DOHH2 (cell line): ENCODE results near the gene FAT2.

ENCODE experiments used
- H3F3A ChIP-seq: fragments of 200-600 bp; sonication (generic), shearing (Covaris generic); 2 replicates; pipeline ENCODE4 v1.6.0; 2016; ENCODE audit warnings: antibody characterized with exemption, mild to moderate bottlenecking; ENCODE audit not compliant: control insufficient read depth, insufficient read depth
- H3K27ac ChIP-seq: fragments of 200-600 bp; sonication (generic); 2 replicates; pipeline ENCODE4 v1.5.1; 2014; ENCODE audit warnings: low read depth, mild to moderate bottlenecking, low read length, moderate library complexity
- H3K27me3 ChIP-seq: fragments of 200-600 bp; sonication (generic); 2 replicates; pipeline ENCODE4 v1.6.1; 2014; ENCODE audit warnings: mild to moderate bottlenecking, low read length, mixed read lengths; ENCODE audit not compliant: control insufficient read depth
- H3K36me3 ChIP-seq: fragments of 200-600 bp; sonication (generic); 2 replicates; pipeline ENCODE4 v1.6.1; 2014; ENCODE audit warnings: mild to moderate bottlenecking, low read length, moderate library complexity, mixed read lengths; ENCODE audit not compliant: control insufficient read depth
- H3K4me1 ChIP-seq: fragments of 200-600 bp; sonication (generic); 2 replicates; pipeline ENCODE4 v1.6.1; 2014; ENCODE audit warnings: mild to moderate bottlenecking, low read length, mixed read lengths; ENCODE audit not compliant: control insufficient read depth
- H3K4me2 ChIP-seq: fragments of 200-600 bp; sonication (generic); 2 replicates; pipeline ENCODE4 v1.6.0; 2014; ENCODE audit warnings: mild to moderate bottlenecking, low read length, moderate library complexity
- H3K4me3 ChIP-seq: fragments of 200-600 bp; sonication (generic); 2 replicates; pipeline ENCODE4 v1.5.1; 2014; ENCODE audit warnings: mild to moderate bottlenecking, low read length, mixed read lengths
- H3K79me2 ChIP-seq: fragments of 200-600 bp; sonication (generic); 2 replicates; pipeline ENCODE4 v1.6.1; 2014; ENCODE audit warnings: mild to moderate bottlenecking, low read length, mixed read lengths; ENCODE audit not compliant: control insufficient read depth
- H3K9me2 ChIP-seq: fragments of 200-600 bp; sonication (generic); replicated peaks from 2 replicates; pipeline ENCODE4 v1.6.1; 2014; ENCODE audit warnings: mild to moderate bottlenecking, low read length, mixed read lengths; ENCODE audit not compliant: control insufficient read depth
- H3K9me3 ChIP-seq: fragments of 200-600 bp; sonication (generic); 2 replicates; pipeline ENCODE4 v1.6.1; 2014; ENCODE audit warnings: antibody characterized with exemption, low read length, mixed read lengths; ENCODE audit not compliant: control insufficient read depth, insufficient read depth
- H4K20me1 ChIP-seq: fragments of 200-600 bp; sonication (generic); 2 replicates; pipeline ENCODE4 v1.6.0; 2014; ENCODE audit warnings: low read depth, mild to moderate bottlenecking, antibody characterized with exemption, low read length, moderate library complexity; ENCODE audit not compliant: control insufficient read depth, insufficient read depth
- CTCF ChIP-seq: fragments of 200-600 bp; sonication (generic); IDR thresholded peaks from one replicate; pipeline ENCODE4 v1.5.1; 2014; ENCODE audit warnings: antibody characterized with exemption, mild to moderate bottlenecking, low read depth, low read length; ENCODE audit not compliant: poor library complexity, severe bottlenecking
- EZH2phosphoT487 ChIP-seq: fragments of 200-600 bp; sonication (generic); IDR thresholded peaks from 2 replicates; pipeline ENCODE4 v1.6.1; 2017; ENCODE audit warnings: borderline replicate concordance, mild to moderate bottlenecking, antibody characterized with exemption, low read length, moderate library complexity, mixed read lengths

The FAT2 gene

GRCh38 chr5:151630088-151630487 lies 39.0 kb upstream of the FAT2 start:
- Histone ChIP-seq H3K4me2 (no peak overlapping the region), H3F3A (no peaks in the 10 kb centered on the region), H4K20me1 (no peaks in the 10 kb centered on the region), H3K9me3 (no peaks in the 10 kb centered on the region), H3K4me3 (no peak overlapping the region), H3K36me3 (no peaks in the 10 kb centered on the region), H3K79me2 (no peaks in the 10 kb centered on the region), H3K27me3 (peaks cover 3% of the 10 kb centered on the region; the same call in 1 of the 2 replicates), H3K9me2 (no peaks in the 10 kb centered on the region), H3K4me1 (no peaks in the 10 kb centered on the region), H3K27ac (no peak overlapping the region)
- TF ChIP-seq EZH2phosphoT487 (no peak), CTCF (no peak)

DNA sequence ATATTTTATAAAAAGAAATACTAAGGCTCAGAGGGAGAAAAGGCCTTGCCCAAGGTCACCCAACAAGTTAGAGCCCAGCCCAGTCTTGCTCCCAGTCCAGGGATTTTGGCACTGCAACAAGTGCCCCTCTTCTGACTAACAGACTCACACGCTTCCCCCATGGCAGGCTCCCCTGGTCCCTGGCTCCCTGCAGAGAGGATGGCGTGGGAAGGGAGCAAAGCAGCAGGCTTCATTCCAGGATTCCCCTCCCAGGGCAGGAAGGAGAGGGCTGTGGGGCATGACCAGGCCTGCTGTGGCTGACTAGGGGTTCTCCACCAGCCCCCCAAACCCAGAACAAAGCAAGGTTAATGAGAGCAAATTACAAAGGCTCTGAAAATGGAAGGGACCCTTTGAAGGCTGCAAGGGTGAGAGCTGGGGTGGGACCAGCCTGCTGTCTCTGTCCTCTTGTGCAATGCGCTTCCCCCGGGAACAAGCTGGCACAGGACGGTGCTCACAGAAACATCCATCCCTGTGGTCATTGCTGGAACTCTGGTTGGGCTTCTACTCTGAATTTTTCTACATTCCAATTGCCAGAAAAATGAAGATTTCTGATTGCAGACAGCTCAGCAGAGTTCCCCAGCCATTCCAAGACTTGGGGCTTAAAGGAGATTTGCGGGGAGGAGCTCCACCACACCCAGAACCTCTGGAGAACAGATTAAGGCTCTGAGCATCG lies 37.1 kb upstream of the FAT2 start:
- H3K4me2 ChIP-seq, result no peak overlapping the region
- H3K27ac ChIP-seq, result no peak overlapping the region
- H3K79me2 ChIP-seq, result no peaks in the 10 kb centered on the region
- H3K4me1 ChIP-seq, result no peaks in the 10 kb centered on the region
- no peaks in the 10 kb centered on the region for H3K9me2 ChIP-seq
- H3K9me3 ChIP-seq, result no peaks in the 10 kb centered on the region
- no peaks in the 10 kb centered on the region for H3F3A ChIP-seq
- H3K4me3 ChIP-seq, result no peak overlapping the region
- TF ChIP-seq CTCF (no peak), EZH2phosphoT487 (no peak)
- H3K36me3 ChIP-seq, result no peaks in the 10 kb centered on the region
- H3K27me3 ChIP-seq, result peaks cover 3% of the 10 kb centered on the region; the same call in 1 of the 2 replicates
- H4K20me1 ChIP-seq, result no peaks in the 10 kb centered on the region

GRCh38 chr5:151627650-151628049 lies 36.5 kb upstream of the FAT2 start:
- no peak overlapping the region for H3K27ac ChIP-seq

More at GRCh38 chr5:151627650-151628049, 36.5 kb upstream of the FAT2 start:
- Histone ChIP-seq H3K36me3 (no peaks in the 10 kb centered on the region), H3K4me1 (no peaks in the 10 kb centered on the region), H3K9me2 (no peaks in the 10 kb centered on the region), H3K9me3 (no peaks in the 10 kb centered on the region), H3K27me3 (peaks cover 3% of the 10 kb centered on the region; the same call in 1 of the 2 replicates), H3K4me2 (no peak overlapping the region), H3K79me2 (no peaks in the 10 kb centered on the region), H3F3A (no peaks in the 10 kb centered on the region), H4K20me1 (no peaks in the 10 kb centered on the region), H3K4me3 (no peak overlapping the region)
- no peak for TF ChIP-seq EZH2phosphoT487
- no peak for TF ChIP-seq CTCF
